GM18873 (cell line): ENCODE measurements around the gene PCBD1.

Experiments used
- ATAC-seq: cut with Tn5 transposase; IDR thresholded peaks from one replicate; pipeline ENCODE4 v1.9.1; 2021; ENCODE audit warnings: mild to moderate bottlenecking, moderate library complexity, moderate number of reproducible peaks; ENCODE audit not compliant: unreplicated experiment, low FRiP score

The PCBD1 gene

GRCh38 chr10:70905071-70906021, 17.0 kb upstream of the PCBD1 start:
- ATAC-seq = no peak

- no peak for ATAC-seq
Measured at GRCh38 chr10:70903262-70903921, 15.0 kb upstream of the PCBD1 start.

GRCh38 chr10:70902661-70903261, 14.4 kb upstream of the PCBD1 start:
- no peak for ATAC-seq

- ATAC-seq = no peak
Measured at GRCh38 chr10:70901276-70901878, 13.0 kb upstream of the PCBD1 start.

- ATAC-seq = no peak
Measured at GRCh38 chr10:70899096-70899495, 10.7 kb upstream of the PCBD1 start.

- ATAC-seq = no peak
Measured at GRCh38 chr10:70898687-70899086, 10.3 kb upstream of the PCBD1 start.

- no peak for ATAC-seq
Measured at GRCh38 chr10:70896551-70896950, 8.2 kb upstream of the PCBD1 start.

GRCh38 chr10:70894416-70894815, 6.1 kb upstream of the PCBD1 start:
- no peak for ATAC-seq

GRCh38 chr10:70893227-70894006, 5.1 kb upstream of the PCBD1 start:
- ATAC-seq = no peak

GRCh38 chr10:70892631-70893030, 4.3 kb upstream of the PCBD1 start:
- no peak for ATAC-seq

- ATAC-seq = no peak
Measured at GRCh38 chr10:70891627-70892026, 3.3 kb upstream of the PCBD1 start.

GRCh38 chr10:70890917-70891431, 2.6 kb upstream of the PCBD1 start:
- ATAC-seq = no peak

GRCh38 chr10:70889291-70889690, 926 bp upstream of the PCBD1 start:
- no peak for ATAC-seq

GRCh38 chr10:70886921-70887665, 1.3 kb downstream of the PCBD1 start:
- no peak for ATAC-seq

GRCh38 chr10:70885931-70886903, 2.1 kb downstream of the PCBD1 start:
- ATAC-seq = no peak

GRCh38 chr10:70885481-70885880, 2.9 kb downstream of the PCBD1 start:
- no peak for ATAC-seq

GRCh38 chr10:70884741-70885140, 3.6 kb downstream of the PCBD1 start:
- no peak for ATAC-seq

GRCh38 chr10:70880077-70880534, 8.3 kb downstream of the PCBD1 start:
- no peak for ATAC-seq
